HepG2 (cell line): ENCODE measurements around the gene ARHGEF10L. TPM values are rescaled to one million over a fixed set of nuclear protein-coding genes. Genes with fewer than 3 reads are reported as not detected.

ENCODE experiments used
- BRF2 ChIP-seq: sonication (generic); formaldehyde crosslinking; IDR thresholded peaks from 2 replicates; pipeline ENCODE4 v1.8.1; 2022; ENCODE audit warnings: mild to moderate bottlenecking, missing genetic modification reagents
- CEBPG ChIP-seq: IDR thresholded peaks from 2 replicates; pipeline ENCODE4 v1.6.1; 2016
- ESRRA ChIP-seq: sonication (generic); formaldehyde crosslinking; IDR thresholded peaks from 2 replicates; pipeline ENCODE4 v1.5.1; 2020; ENCODE audit warnings: mild to moderate bottlenecking, low read depth, missing genetic modification reagents
- HNF1A ChIP-seq, 2 experiments: sonication (generic) in 1 of 2; formaldehyde crosslinking in 1 of 2; IDR thresholded peaks; 2 replicates each; pipeline versions ENCODE4 v1.4.0 to v1.6.1; 2016 to 2020; ENCODE audit warnings: borderline replicate concordance in 1 of 2, low read depth in 1 of 2, mild to moderate bottlenecking in 1 of 2, missing genetic modification reagents in 1 of 2
- ISL2 ChIP-seq: sonication (generic); formaldehyde crosslinking; IDR thresholded peaks from 2 replicates; pipeline ENCODE4 v1.5.0; 2020; ENCODE audit warnings: missing genetic modification reagents
- KLF15 ChIP-seq: sonication (generic); formaldehyde crosslinking; IDR thresholded peaks from 2 replicates; pipeline ENCODE4 v1.8.1; 2023; ENCODE audit warnings: borderline replicate concordance, mild to moderate bottlenecking, inconsistent platforms, missing genetic modification reagents, mixed read lengths
- KMT2A ChIP-seq: sonication (generic); formaldehyde crosslinking; IDR thresholded peaks from 2 replicates; pipeline ENCODE4 v1.4.0; 2020; ENCODE audit warnings: missing genetic modification reagents
- STAT5B ChIP-seq: sonication (generic); formaldehyde crosslinking; IDR thresholded peaks from 2 replicates; pipeline ENCODE4 v1.4.0; 2020; ENCODE audit warnings: missing genetic modification reagents
- ZC3H4 ChIP-seq: sonication (generic); formaldehyde crosslinking; IDR thresholded peaks from 2 replicates; pipeline ENCODE4 v1.4.0; 2020; ENCODE audit warnings: missing genetic modification reagents, borderline replicate concordance
- ZNF766 ChIP-seq: sonication (generic); formaldehyde crosslinking; IDR thresholded peaks from 2 replicates; pipeline ENCODE4 v1.5.0; 2020; ENCODE audit warnings: missing genetic modification reagents, borderline replicate concordance
- ZNF777 ChIP-seq: sonication (generic); formaldehyde crosslinking; IDR thresholded peaks from 2 replicates; pipeline ENCODE4 v1.4.0; 2020; ENCODE audit warnings: missing genetic modification reagents
- polyA plus RNA-seq, 8 experiments: library from polyadenylated mRNA; depleted of rRNA in 3 of 8; stranded (reverse) in 7 of 8; unstranded in 1 of 8; fragments of >200 nt; fragmentation: Illumina TruSeq in 4 of 8; extraction: Trizol in 4 of 8; gene quantifications; 2 replicates each; pipeline versions ENCODE4 v1.2.1 to v1.2.3, GENCODE V29; 2011 to 2016; ENCODE audit warnings: low read depth in 4 of 8, missing spikeins in 1 of 8, mixed read lengths in 1 of 8; ENCODE audit not compliant: insufficient read depth in 1 of 8
- total RNA-seq, 5 experiments: library from RNA; depleted of rRNA; stranded (reverse); fragments of >200 nt; fragmentation: Illumina TruSeq; extraction: Trizol; gene quantifications; 2 replicates each; pipeline ENCODE4 v1.2.3, GENCODE V29; 2016; ENCODE audit warnings: low read depth in 1 of 5
- TF ChIP-seq, protein P1 (sequence below): sonication (generic); formaldehyde crosslinking; IDR thresholded peaks from 2 replicates; pipeline ENCODE4 v1.8.1; 2023; ENCODE audit warnings: mild to moderate bottlenecking, inconsistent platforms, moderate library complexity, missing genetic modification reagents, borderline replicate concordance
- TF ChIP-seq, protein P2 (sequence below): sonication (generic); formaldehyde crosslinking; IDR thresholded peaks from 2 replicates; pipeline ENCODE4 v1.5.0; 2020; ENCODE audit warnings: mild to moderate bottlenecking, missing genetic modification reagents, borderline replicate concordance

ARHGEF10L gene
- total and polyA plus RNA-seq, 2 of the 13 experiments (the other 11 are each of a cell fraction or from before 2014, with no cell fraction given): 46.5 to 78.3 TPM

DNA sequence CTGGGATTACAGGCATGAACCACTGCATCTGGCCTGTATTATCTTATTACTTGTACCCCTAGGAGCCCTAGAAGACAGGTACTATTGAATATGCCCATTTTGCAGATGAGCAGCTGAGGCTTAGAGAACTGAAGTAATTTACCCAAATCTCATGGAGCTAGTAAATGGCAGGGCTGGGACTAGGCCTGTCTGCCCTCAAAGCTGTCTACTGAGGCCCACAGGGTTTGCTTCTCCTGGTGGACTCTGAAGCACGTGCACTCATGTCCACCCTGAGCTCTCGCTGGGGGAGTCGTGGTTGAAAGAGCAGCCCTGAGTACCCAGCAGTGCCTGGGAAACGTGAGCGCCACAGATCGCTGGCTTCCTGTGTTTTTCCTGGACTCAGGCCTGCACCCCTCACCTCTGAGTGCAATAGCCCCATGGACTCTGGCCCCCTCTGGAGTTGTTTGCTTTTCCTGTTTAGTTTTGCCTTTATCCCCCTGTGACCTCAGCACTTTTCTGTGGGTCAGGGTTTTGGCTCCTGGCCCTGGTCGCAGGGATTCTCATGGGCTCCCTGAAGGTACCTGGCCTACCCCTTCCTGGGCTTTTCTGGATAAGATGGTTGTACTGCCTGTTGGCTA is 52.4 kb downstream of the ARHGEF10L start (continued):
- TF ChIP-seq, protein P1, sequence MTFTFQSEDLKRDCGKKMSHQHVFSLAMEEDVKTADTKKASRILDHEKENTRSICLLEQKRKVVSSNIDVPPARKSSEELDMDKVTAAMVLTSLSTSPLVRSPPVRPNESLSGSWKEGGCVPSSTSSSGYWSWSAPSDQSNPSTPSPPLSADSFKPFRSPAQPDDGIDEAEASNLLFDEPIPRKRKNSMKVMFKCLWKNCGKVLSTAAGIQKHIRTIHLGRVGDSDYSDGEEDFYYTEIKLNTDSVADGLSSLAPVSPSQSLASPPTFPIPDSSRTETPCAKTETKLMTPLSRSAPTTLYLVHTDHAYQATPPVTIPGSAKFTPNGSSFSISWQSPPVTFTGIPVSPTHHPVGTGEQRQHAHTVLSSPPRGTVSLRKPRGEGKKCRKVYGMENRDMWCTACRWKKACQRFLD (CRISPR knock-in tag): 0 out of 2 replicates have a peak, but pooled peaks have one; percentile 67
- peak; percentile 84 for TF ChIP-seq CEBPG (CRISPR knock-in tag)
- TF ChIP-seq ZNF777 (CRISPR knock-in tag): peak; percentile 56; the same call in 1 of the 2 replicates
- peak; percentile 98 for TF ChIP-seq ZNF766 (CRISPR knock-in tag)
- TF ChIP-seq, protein P2, sequence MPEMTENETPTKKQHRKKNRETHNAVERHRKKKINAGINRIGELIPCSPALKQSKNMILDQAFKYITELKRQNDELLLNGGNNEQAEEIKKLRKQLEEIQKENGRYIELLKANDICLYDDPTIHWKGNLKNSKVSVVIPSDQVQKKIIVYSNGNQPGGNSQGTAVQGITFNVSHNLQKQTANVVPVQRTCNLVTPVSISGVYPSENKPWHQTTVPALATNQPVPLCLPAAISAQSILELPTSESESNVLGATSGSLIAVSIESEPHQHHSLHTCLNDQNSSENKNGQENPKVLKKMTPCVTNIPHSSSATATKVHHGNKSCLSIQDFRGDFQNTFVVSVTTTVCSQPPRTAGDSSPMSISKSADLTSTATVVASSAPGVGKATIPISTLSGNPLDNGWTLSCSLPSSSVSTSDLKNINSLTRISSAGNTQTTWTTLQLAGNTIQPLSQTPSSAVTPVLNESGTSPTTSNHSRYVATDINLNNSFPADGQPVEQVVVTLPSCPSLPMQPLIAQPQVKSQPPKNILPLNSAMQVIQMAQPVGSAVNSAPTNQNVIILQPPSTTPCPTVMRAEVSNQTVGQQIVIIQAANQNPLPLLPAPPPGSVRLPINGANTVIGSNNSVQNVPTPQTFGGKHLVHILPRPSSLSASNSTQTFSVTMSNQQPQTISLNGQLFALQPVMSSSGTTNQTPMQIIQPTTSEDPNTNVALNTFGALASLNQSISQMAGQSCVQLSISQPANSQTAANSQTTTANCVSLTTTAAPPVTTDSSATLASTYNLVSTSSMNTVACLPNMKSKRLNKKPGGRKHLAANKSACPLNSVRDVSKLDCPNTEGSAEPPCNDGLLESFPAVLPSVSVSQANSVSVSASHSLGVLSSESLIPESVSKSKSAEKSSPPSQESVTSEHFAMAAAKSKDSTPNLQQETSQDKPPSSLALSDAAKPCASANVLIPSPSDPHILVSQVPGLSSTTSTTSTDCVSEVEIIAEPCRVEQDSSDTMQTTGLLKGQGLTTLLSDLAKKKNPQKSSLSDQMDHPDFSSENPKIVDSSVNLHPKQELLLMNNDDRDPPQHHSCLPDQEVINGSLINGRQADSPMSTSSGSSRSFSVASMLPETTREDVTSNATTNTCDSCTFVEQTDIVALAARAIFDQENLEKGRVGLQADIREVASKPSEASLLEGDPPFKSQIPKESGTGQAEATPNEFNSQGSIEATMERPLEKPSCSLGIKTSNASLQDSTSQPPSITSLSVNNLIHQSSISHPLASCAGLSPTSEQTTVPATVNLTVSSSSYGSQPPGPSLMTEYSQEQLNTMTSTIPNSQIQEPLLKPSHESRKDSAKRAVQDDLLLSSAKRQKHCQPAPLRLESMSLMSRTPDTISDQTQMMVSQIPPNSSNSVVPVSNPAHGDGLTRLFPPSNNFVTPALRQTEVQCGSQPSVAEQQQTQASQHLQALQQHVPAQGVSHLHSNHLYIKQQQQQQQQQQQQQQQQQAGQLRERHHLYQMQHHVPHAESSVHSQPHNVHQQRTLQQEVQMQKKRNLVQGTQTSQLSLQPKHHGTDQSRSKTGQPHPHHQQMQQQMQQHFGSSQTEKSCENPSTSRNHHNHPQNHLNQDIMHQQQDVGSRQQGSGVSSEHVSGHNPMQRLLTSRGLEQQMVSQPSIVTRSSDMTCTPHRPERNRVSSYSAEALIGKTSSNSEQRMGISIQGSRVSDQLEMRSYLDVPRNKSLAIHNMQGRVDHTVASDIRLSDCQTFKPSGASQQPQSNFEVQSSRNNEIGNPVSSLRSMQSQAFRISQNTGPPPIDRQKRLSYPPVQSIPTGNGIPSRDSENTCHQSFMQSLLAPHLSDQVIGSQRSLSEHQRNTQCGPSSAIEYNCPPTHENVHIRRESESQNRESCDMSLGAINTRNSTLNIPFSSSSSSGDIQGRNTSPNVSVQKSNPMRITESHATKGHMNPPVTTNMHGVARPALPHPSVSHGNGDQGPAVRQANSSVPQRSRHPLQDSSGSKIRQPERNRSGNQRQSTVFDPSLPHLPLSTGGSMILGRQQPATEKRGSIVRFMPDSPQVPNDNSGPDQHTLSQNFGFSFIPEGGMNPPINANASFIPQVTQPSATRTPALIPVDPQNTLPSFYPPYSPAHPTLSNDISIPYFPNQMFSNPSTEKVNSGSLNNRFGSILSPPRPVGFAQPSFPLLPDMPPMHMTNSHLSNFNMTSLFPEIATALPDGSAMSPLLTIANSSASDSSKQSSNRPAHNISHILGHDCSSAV (CRISPR knock-in tag): no peak
- TF ChIP-seq STAT5B (CRISPR knock-in tag): peak; percentile 34; the same call in 1 of the 2 replicates
- peak; percentile 81; the same call in 1 of the 2 replicates for TF ChIP-seq ISL2 (CRISPR knock-in tag)
- peak; percentile 92 for TF ChIP-seq ESRRA (CRISPR knock-in tag)
- TF ChIP-seq HNF1A (IDR thresholded peaks at IDR 0.05; ENCODE audit: low read depth): peak; percentile 61
- TF ChIP-seq HNF1A (CRISPR knock-in tag; IDR thresholded peaks at IDR 0.05; ENCODE audit: borderline replicate concordance): peak; percentile 90
- TF ChIP-seq KLF15 (CRISPR knock-in tag): peak; percentile 81; the same call in 1 of the 2 replicates
- peak; percentile 86 for TF ChIP-seq BRF2
- 0 out of 2 replicates have a peak, but pooled peaks have one; percentile 28 for TF ChIP-seq ZC3H4
- peak; percentile 66 for TF ChIP-seq KMT2A (CRISPR knock-in tag)
